AG10803 (cell line): ENCODE data around the gene ARL15.

Experiments used
- DNase-seq: peaks from one replicate; pipeline ENCODE4 v3.0.0; 2010; ENCODE audit warnings: low read depth
- H3K4me3 ChIP-seq: 2 replicates; pipeline ENCODE4 v1.5.1; 2011; ENCODE audit warnings: mild to moderate bottlenecking, low read length, control low read depth
- CTCF ChIP-seq: conservative IDR thresholded peaks from 2 replicates; pipeline ENCODE4 v1.5.1; 2011; ENCODE audit warnings: mild to moderate bottlenecking, low read length, control low read depth, inconsistent platforms

Gene ARL15

GRCh38 chr5:54187694-54188093 is 122.7 kb downstream of the ARL15 start:
- H3K4me3 ChIP-seq = no peak overlapping the region
- no peak for TF ChIP-seq CTCF
- DNase-seq = no peak

- DNase-seq = no peak
- no peak for TF ChIP-seq CTCF
- no peak overlapping the region for H3K4me3 ChIP-seq
These were observed 123.4 kb downstream of the ARL15 start for GRCh38 chr5:54186912-54187445.

GRCh38 chr5:54186108-54186507 is 124.3 kb downstream of the ARL15 start:
- no peak for TF ChIP-seq CTCF
- no peak overlapping the region for H3K4me3 ChIP-seq
- no peak for DNase-seq

GRCh38 chr5:54184806-54185205 is 125.6 kb downstream of the ARL15 start:
- H3K4me3 ChIP-seq = no peak overlapping the region
- no peak for DNase-seq
- no peak for TF ChIP-seq CTCF

GRCh38 chr5:54180630-54181031 is 129.7 kb downstream of the ARL15 start:
- DNase-seq = peak; percentile 92
- no peak overlapping the region for H3K4me3 ChIP-seq
- TF ChIP-seq CTCF = no peak

- no peak for DNase-seq
- no peak for TF ChIP-seq CTCF
- no peak overlapping the region for H3K4me3 ChIP-seq
These were observed 131.4 kb downstream of the ARL15 start for GRCh38 chr5:54178991-54179390.

GRCh38 chr5:54178207-54178606 is 132.2 kb downstream of the ARL15 start:
- H3K4me3 ChIP-seq = no peak overlapping the region
- no peak for DNase-seq
- TF ChIP-seq CTCF = no peak
